COLO829 (cell line): ENCODE data around the gene SLC9A5.
A peak's percentile ranks its signal among the peaks of the same experiment; 100 is the strongest.

Source experiments
- DNase-seq: peaks from one replicate; pipeline ENCODE4 v3.0.0; 2012; ENCODE audit warnings: low spot score

SLC9A5 gene

DNA sequence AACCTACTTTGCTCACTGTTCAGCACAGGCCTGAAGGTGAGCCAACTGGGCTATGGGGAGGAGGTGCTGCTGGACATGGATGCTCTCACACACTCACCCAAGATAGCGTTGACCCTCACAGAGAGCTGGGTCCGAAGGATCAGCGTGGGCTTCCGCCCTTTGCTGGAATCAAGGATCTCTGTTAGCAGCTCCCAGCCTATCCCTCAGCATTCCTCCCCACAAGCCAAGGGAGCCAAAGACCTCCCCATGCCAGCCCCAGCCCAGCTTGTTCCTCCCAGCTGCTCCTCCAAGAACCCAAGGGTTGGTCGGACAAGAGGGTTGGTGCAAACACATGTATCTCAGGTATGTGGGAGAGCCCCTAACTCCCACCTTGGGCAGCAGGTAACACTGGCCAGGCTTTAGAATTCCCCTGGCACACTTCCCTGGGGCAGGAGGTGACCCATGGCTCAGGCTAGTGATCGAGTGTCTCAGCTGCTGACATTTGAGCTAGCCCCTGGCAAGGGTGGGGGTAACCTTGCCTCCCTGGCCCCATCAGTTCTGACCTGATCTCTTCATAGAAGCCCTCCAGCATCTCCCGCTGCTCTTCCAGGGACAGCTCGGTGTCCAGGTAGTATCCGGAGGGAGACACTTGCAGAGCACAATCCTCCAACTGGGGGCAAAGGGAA is 9.8 kb upstream of the SLC9A5 start:
- DNase-seq = no peak

DNA sequence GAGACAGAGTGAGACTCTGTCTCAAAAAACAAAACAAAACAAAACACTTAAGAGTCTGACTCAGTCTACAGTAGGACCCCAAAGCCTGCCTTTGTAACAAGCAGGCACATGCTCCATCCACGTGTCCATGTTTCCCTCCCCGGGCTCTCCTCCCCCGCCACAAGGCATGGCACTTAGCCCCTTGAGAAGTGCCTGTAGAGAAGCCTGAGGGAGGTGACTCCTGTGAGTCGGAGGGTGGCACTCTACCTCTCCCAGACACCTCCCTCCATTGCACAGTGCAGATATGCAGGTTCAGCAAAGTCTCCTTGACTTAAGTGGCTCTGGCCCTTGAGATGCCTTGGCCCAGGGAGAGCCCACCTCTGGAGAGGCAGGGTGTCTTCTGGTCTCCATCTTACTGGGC is 8.3 kb upstream of the SLC9A5 start:
- no peak for DNase-seq

DNA sequence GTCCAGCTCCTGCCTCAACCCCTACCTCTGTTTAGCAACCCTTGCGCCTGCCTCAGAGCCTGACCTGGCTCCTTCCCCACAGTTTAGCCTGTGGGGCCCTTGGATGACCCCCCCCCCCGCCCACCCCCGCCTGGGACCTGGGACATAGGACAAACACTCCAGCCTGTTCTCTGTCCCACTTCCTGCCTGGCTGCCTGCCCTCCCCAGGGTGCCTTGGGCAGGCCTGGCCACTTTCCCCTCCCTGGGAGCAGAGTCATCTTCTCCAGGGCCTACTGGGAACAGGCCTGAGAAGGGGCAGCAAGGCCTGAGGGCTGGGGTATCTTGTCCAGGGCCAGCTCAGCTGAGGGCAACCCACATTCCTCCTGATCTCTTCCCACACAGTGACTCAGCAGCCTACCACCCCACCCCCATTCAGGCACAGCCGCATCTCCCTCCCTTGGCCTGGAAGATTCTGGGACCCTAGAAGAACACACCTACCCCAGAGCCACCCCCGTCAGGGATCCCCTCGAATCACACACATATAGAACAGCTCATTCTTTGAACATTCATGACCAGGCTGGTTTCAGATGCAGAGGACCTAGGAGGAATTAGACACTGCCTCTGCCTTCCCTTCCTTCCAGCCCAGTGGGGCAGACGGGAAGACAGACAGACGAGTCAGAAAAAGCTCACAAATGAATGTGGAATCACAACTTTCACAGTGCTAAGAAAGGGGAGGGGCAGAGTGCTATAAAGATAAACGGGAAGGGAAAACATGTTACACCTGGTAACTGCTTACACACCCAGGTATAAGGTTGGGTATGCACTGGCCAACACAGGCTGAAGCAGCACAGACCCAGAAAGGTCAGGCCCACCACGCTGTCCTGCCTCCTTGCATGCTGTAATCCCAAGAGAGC is 7.5 kb upstream of the SLC9A5 start:
- DNase-seq = peak; percentile 63

DNA sequence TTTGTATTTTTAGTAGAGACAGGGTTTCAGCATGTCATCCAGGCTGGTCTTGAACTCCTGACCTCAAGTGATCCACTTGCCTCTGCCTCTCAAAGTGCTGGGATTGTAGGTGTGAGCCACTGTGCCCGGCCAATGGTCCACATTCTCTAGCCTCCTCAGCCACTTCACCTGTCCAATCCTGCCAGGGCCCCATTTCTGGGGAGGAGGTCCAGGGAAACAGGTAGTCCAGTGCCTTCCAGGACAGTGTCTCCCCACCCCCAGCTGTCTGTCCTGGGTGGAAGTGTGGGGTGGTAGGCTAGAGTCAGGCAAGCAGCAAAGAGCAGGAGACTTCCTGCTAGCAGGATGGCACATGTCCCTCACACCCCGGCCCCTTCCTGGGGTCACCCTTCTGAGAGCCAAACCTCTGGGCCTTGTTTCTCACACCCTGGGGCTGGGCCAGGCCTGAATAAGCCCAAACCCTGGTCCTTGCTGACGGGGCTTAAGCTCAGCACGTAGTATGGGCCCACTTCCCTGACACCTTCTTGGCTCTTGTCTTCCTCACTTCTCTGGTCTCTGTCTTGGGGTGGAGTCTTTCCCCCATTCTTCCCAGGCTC is 6.5 kb upstream of the SLC9A5 start:
- DNase-seq = no peak

DNA sequence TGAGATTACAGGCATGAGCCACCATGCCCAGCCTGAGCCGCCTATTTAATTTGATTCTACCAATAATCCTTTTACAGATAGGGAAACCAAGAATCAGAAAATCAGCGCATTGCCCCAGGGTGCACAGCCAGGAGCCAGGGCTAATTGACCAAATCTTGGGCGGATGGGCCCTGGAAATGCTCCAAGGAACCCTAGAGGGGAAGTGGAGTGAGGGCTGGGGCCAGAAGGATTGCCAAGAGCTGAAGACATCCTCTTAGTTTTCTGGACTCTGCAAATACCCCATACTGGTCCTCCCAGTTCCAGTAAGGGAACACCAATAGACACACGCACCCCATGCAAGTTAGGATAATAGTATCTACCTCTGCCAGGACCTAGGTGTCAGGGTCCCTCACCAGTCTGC is 5.3 kb upstream of the SLC9A5 start:
- no peak for DNase-seq

DNA sequence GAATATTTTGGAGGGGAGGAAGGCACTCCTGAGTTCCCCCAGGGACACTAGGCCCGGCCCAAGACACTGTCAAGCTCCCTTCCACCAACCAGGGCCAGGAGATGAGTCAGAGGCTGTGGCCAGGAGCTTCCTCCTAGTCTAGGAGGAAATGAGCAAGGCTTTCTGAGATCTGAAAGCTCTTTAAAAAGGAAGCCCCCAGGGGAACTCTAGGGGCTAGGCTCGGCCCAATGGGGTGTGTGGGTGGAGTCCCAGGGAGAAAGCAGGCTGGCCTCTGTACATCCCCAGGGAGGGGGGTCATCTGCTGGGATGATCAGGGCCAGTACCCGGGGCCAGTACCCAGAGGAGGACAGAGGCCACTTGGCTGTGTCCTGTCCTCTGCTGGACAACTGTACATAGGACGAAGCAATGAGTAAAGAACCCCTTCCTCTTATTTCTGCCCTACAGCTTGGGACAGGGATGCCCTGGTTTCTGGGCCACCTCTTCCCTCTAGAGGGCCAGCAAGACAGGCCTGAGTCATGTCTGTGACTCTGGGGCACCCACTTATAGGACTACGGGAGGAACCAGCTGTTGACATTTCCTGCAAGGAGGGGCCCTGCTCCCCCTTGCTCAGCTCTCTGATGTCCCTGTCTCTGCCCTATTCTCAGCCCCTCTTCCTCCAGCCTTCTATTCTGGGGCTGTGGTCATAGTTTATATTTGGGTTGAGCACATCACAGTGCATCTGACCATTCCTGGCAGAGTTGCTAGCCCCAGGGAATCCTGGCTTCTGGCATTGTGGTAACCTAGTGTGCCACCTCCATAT is 4.2 kb upstream of the SLC9A5 start:
- peak; percentile 71 for DNase-seq

DNA sequence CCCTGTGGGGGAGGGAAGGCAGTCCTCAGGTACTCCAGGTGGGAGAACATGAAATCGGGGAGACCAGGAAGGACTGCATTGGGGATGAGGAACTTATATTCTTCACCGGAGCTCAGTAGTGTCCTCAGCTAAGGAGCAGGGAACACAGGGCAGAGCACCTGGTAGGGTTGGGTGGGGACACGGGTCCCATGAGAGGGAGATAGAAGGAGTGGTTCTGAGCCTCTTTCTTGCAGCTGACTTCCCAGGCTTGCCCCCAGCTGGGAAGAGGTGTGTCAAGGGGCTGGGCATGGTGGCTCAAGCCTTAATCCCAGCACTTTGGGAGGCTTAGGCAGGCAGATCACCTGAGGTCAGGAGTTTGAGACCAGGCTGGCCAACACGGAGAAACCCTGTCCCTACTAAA is 3.6 kb upstream of the SLC9A5 start:
- no peak for DNase-seq

DNA sequence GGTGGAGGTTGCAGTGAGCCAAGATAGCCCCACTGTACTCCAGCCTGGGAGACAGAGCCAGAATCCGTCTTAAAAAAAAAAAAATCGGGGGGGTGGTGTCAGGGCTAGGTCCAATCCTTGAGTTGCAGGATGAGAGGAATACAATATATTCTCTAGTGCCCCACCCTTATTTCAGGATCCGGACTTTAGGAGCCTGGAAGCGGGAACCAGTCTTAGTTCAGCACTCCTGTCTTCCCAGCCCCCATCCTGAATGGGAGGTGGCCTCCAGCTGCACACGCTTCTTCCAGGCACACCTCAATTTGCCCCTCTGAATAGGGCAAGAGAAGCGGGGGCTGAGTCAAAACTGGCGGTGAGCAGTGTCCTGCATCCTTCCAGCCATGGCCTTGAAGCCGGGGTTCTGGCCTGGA is 3.1 kb upstream of the SLC9A5 start:
- no peak for DNase-seq

DNA sequence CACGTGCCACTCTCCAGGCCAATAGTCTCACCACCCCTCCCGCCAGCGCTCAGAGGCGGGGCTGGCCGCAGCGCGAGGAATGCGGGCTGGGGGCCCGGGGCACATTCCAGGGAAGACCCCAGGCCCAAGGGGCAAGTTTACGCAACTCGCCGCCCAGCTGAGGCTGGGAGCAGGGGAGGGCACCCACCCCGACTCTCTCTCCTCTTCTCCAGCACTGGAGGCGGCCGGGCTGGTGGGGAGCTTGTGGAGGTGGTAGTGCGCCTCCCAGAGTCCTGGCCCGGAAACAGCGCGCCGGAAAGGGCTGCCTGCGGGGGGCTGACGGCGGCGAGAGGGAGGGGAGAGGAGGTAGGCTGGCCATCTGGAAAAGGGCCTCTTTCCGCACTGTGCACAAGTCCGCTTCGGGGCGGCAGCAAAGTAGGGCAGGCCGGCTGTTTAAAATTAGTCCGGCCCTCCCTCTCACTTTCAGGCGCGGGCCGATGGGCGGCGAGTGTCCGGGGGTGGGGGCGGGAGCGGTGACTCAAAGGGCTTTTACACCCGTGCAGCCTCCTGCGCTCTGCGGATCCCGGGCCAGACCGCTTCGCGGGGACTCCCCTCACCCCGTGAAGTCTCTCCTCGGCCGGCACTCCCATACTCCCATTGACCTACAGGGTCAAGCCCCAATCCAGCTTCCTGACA is 2.6 kb upstream of the SLC9A5 start:
- no peak for DNase-seq

DNA sequence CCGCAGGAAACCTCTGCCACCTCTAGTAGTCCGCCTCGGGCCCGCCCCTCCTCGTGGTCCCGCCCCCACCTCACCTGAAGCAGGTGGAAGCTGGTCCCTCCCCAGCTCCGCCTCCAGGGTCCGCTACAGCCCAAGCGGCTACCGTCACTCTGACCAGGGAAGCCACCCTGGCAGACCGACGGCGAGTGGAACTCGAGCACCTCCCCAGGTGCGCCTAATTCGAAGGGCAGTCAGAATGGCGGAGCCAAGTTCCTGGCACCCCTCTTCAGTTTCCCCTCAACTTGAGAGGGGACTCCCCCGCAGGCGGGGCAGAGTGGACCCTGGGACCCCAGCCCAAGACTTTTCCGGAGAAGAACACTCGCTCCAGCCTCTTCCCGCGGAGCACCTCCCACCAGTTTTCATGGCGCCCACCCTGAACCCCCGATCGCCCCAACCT is 2.0 kb upstream of the SLC9A5 start:
- no peak for DNase-seq

DNA sequence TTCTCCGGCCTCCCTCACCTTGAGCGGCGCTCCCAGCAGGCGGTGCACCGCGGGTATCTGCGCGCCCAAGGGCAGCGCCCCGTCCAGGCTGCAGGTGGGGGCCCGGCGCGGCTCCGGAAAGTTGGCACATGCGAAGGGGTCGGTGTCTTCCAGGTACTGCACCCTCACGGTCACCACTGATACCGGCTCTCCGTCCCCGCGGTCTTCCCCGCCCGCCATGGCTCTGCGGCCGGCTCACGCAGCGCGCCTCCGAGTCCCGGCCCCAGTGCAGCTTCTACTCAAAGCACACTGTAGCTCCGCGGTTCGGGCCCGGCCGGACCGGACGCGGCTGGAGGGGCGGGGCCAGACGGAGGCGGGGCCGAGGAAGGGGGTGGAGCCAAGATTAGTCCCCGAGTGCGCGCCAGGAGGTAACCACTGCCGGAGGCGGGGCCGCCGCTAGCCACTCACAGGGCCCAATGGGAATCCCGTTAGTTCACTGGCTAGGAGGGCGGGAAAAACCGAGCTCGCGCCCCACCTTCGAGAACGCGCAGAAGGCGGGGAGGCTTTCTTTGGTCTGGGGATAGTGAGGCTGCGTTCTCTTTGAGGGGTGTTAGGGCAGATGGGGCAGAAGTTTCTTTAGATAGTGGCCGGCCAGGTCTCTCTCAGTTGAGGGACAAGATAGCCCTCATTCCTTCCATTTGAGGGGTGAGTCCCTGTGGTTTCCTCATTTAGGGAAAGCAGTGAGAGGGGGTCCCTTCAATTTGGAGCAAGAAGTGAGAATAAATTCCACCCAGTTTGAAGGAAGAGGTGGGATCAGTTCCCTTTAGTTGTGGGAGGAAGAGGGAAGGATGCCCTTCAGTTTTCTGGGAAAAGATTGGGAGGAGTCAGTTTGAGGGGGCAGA is 1.3 kb upstream of the SLC9A5 start, which contains the start of gene FHOD1:
TSS of gene FHOD1 (minus strand) at position 290 of the 881 bp plus-strand sequence. CDS start at position 219, 71 bp downstream.
- peak; percentile 79 for DNase-seq

DNA sequence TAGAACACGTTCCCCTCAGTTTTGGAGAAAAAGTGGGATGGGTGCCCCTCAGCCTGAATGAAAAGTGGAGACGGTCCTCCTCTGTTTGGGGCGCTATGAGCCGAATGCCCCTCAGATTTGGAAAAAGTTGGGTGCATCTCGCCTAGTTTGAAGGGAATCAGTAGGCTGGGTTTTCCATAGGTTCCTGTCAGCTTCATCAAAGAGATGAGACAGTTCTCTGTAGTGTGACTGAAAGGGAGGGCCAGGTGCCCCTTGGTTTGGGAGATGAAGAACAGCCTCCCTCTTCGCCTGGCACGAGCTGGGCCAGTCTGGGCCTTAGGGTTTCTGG is 742 bp upstream of the SLC9A5 start:
- no peak for DNase-seq

DNA sequence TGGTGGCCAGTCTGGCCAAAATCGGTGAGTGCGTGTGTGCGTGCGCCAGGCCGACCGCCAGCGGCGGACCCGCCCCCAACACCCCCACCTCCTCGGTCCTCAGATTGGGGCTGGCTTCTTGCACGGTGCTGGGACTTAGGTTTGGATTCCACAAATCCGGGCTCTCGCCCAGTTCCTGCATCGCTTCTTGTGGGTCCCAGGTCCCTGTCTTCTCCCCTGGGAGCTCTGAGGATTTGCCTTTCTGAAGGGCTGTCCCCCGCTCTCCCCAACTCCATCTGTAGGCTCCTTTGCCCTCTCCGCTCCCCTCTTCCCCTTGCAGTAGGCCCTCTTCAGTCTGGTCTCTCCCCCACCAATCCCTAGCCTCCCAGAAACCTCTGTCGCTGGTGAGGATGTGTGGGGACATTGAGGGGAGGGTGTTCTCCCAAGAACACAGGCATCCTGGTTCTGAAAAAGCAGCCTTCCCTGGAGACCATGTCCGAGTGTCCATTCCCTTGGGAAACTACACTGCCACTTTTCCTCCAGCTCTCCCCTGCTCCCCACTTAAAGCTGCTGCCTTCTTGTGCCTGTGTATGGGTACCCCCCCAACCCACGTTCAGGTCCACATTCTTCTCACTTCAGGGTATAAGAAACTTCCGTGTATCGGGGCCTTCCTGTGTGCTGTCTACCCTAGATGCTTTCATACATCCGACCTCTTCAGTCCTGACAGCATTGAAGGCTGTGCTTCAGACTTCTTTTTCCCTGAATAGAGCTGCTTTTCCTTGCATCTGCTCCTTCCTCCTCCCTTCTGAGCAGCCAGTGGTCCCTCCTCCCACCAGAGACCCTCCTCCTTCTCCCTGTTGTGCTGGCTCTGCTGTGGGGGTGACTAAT is 632 bp downstream of the SLC9A5 start:
- no peak for DNase-seq

DNA sequence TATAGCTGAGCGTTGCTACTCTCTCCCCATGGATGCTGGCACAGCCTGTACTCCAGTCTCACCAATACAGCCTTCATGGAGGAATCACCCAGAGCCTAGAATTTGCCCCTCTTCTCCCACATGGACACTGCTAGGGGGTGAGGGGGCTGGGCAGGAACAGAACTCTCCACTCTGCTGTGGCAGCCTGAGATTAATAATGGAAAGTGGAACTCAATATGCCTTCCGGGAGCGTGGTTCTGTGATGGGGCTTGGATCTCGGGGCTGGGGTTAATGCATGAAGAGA is 1.2 kb downstream of the SLC9A5 start:
- no peak for DNase-seq

DNA sequence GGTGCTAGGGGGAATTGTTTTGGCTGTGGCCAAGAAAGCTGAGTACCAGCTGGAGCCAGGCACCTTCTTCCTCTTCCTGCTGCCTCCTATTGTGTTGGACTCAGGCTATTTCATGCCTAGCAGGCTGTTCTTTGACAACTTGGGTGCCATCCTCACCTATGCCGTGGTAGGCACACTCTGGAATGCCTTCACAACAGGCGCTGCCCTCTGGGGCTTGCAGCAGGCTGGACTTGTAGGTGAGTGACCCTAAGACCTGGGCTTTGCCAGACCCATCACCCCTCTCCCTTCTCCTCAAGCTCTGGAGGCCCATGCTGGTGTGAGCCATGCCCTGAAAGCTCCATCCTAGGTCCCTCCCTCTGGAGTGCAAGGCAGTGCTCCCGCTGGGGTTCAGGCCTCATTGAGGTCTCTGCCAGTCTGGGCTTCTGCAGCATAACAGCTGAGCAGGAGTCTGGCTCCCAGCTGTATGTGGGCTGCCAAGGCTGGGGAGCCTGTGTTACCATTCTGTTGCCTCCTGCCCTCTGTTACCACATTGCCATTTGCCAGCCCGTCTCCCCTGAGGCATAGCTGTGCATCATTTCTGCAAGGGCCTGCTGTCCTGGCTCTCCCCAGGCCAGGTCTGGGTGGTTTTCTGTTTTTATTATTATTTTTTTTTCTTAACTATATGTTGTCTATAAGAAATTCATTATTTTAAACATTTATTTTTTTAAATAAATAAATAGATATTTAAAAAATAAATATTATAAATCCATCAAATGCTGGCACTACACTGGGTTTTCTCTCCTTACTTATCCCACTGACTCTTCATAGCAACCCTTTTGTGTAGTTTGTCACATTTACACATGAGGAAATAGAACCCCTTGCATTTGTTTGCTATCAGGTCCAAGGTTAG is 4.1 kb downstream of the SLC9A5 start:
- DNase-seq = no peak

DNA sequence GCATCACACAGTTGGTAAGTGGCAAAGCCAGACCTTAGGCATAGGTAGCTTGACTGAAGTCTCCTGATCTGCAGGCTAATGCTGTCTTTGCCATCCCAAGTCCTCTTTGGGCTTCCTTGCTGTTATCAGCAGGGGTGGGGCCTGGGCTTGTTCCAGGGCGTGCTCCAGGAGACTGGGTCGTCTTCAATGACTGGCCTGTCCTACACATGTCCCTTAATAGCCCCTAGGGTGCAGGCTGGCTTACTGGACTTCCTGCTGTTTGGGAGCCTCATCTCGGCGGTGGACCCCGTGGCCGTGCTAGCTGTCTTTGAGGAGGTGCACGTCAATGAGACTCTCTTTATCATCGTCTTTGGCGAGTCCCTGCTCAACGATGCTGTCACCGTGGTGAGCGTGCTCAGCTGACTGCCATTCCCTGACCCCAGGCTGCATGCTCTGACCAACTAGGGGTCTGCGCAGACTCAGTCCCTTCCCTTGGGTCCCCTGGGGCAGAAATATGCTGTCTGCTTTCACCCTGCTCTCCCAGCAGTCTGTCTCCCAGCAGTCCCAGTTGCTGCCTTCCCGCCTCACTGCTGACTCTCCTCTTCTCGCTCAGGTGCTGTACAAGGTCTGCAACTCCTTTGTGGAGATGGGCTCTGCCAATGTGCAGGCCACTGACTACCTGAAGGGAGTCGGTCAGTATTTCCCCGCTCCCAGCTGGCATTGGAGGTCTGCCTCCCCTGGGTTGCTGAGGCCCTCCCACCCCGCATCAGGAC is 6.2 kb downstream of the SLC9A5 start:
- no peak for DNase-seq

DNA sequence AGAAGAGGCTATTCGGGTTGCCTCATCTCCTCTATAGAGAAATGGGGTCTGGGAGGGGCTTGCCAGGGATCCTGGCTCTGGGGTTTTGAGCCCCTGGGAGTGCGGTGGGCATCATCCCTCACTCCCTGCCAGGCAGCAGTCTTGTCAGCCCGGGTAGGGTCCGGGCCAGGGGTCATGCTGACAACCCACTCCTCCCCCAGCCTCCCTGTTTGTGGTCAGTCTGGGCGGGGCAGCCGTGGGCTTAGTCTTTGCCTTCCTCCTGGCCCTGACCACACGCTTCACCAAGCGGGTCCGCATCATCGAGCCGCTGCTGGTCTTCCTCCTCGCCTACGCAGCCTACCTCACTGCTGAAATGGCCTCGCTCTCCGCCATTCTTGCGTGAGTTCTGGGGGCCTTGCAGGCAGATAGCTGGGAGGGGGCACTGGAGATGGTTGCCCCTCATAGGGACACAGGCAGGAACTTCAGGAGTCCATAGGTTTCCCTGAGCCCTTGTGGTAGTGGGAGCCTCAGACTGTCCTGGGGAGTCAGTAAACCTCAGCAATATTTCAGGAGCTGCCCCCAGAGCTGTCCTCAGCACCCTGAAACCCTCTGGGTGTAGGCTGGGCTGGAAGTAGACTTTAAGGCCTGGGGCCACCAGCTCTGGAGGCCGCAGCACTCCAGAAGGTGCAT is 6.9 kb downstream of the SLC9A5 start:
- DNase-seq = no peak
